Stimulated activated CD4-positive, alpha-beta T cell treated with anti-CD3 and anti-CD28 coated beads, Interleukin-1b, Interleukin-23, amount 100 ng/mL, for 24 hours (primary cell): ENCODE results near the gene KIDINS220.

Source experiments
- DNase-seq, 4 experiments: peaks; one replicate each; pipeline ENCODE4 v3.0.0-alpha.2; 2020; ENCODE audit warnings: low read depth in 4 of 4, low spot score in 1 of 4

KIDINS220 gene

DNA sequence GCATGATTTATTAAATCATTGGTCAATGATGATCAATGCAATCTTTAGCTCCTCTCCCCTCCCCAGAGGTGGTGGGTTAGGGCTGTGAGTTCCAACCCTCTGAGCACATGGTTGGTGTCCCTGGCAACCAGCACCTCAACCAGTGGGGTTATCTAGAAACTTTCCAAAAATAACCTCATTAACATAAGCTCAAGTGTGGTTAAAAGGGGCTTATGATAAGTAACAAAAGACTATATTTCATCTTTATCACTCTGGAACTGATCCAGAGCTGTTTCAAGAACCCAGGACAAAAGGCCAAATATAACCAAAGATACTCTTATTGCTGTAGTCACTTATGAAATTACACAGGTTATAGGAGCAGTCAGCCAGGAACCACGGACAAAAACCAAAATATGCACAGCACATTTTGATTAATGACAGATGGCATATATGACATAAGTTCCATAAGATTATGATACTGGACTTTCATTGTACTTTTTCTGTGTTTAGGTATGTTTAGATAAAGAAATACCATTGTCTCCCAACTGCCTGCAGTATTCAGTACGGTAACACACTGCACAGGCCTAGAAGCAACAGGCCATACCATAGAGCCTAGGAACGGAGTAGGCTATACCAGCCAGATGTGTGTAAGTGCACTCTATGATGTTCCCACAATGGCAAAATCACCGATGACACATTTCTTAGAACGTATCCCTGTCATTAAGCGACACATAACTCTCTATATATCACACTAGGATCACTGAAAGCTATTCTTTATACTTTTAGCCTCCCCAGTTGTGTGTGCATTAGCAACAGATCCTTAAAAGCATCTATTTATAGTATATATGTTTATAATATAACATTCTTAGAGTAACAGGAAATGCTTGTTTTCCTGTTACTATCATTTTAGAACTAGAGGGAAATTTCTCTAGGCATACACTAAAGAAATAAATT lies 31.9 kb downstream of the KIDINS220 start:
- no peak for DNase-seq

DNA sequence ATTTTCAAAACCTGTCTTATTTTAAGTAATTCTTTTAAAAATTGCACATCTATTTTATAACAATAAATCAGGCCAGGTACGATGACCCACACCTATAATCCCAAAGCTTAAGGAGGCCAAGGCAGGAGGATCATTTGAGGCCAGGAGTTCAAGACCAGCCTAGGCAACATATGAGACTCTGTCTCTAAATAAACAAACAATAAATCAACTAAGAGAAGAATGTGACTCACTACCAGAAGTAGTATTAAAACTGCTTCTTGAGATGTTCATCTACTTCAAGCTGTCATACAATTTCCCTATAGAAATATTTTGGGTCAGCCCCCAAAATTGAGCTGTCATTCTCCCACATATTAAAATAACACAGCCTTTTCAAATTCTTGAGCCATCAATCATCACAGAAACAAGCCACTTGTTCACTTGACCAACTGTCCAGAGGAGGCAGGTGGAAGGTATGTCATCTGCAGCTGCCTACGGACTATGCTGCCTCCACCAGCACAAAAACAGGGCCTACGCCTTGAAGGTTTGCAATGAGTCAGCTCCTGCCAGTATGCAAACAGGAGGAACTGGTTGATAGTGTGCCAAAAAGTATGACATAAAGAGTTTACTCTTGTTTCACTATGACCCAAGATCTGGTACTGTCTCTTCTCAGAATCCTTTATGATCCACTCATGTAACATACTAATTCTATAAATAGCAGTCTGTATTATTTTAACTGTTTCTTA lies 33.6 kb downstream of the KIDINS220 start:
- peak; percentile 3 to 41 (median 14) for DNase-seq

- DNase-seq, result no peak
Measured at GRCh38 chr2:8802741-8803140, 34.7 kb downstream of the KIDINS220 start.

DNA sequence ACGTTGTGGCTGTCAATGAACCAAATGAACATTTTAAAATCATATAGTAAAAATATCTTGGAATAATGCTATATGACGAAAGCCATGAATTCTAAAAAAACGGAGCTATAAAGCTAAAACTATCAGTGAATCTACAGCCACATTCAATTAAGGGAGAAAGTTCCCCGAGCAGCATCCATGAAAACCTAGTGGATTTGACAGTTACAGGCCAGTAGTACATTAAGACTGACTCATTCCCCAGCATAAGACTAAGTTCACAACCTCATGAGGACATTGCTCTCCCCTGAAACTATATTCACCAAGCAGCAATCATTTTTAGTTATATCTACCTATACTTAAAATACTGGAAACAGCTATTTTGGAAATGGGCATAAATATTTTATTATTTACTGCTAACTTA lies 36.6 kb downstream of the KIDINS220 start:
- no peak for DNase-seq

DNA sequence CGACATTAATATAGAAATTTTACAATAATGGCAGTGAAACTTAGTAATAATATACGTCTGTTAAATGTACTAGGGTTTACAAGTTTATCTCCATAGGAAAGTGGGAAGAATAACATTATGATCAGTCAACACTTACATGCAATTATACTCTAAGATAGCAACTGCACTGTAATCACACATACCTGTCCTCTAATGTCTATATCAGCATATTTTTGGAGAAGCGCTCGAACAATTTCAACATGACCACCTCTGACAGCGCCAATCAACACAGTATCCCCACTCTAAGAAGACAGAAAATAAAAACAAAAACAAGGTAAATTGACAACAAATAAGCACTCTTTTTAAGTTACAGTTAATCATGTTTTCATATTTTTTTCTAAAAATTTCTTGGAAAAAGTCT lies 37.2 kb downstream of the KIDINS220 start:
- no peak for DNase-seq

- DNase-seq, result no peak
Measured at GRCh38 chr2:8799004-8799403, 38.4 kb downstream of the KIDINS220 start.

DNA sequence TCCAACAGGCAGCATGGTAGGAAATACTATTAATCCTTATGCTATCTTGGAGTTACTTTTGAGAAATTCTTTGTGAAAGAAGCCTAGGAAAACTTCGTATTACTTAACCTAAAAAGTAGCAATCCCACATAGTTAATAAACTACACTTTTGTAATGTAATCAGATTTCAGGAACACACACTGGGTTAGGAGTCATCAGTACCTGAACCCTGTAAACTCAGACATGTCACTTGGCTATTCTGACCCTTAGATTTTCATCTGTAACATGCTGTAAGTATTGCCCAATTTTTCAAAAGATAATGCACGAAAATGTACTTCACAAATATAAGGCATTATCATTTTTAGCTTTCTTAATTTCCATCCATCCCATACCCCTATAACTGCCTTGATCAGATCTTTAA lies 39.0 kb downstream of the KIDINS220 start:
- DNase-seq, result no peak

DNA sequence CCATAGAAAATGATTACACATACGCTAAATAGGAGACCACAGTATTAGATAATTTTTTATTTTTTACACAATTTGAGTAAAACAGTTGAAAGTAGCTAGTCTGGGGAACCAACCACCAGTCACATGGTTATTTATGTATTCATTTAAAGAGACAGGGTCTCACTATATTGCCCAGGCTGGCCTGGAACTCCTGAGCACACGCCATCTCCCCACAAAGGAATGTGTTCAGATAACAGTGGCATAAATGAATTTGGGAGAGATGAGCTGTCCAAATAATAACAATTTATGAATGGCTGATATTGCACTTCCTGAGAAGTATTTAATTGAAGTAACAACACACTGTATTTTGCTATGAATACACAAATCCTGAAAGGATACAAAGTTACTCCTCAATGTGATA lies 39.7 kb downstream of the KIDINS220 start:
- no peak for DNase-seq

DNA sequence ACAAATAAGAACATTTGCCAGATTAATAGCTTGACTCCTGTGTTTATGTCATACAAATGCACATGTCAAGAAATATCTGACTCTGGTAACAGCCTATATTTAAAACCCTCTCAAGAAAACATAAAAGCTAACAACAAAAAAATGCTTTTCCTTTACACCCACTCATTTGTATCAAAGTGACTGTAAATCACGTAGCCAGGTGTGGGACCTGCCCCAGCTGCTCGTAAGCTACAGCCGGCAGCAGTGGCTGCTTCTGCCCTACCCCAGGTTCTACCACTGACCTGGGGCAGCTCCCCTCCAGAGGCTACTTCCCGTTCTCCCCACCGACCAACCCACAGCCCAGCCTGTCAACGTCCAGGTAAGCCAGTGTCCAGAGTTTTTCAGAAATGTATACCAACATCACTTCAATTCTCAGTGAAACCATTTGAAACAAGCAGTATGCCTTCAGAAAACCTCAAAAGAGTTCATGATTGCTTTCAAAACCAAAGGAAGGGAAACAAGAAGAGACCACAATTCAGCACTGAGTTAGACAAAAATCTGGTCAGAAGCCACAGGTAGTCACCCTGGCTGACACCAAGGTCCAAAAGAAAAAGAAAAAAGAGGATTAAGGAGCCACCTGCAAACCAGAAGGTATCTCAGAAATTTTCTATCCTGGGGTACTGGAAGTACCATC lies 40.4 kb downstream of the KIDINS220 start:
- no peak for DNase-seq

DNA sequence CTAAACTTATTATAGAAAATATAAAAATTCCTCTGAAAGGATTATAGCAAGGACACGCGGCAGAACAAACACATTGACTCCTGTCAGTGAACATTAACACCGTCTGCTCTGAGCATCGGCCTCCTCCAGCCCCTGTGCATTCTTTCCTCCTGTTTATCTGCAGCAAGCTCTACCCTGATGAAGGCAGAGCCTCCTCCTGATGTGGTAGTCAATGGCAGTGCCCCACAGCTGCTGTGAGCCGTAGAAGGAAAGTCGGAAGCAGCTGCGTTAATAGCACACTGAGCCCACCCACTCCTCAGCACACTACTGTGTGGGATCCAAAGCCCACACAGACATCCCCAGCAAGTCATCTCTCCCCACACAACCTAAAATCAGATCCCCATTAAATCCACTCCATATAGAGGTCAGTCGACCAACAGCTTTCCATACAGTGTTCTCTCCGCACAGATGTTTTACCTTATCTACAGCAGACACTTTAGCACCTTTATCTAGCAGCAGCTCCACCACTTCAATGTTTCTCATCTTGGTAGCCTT lies 41.0 kb downstream of the KIDINS220 start:
- no peak for DNase-seq

GRCh38 chr2:8794923-8795825 lies 42.2 kb downstream of the KIDINS220 start:
- no peak for DNase-seq

DNA sequence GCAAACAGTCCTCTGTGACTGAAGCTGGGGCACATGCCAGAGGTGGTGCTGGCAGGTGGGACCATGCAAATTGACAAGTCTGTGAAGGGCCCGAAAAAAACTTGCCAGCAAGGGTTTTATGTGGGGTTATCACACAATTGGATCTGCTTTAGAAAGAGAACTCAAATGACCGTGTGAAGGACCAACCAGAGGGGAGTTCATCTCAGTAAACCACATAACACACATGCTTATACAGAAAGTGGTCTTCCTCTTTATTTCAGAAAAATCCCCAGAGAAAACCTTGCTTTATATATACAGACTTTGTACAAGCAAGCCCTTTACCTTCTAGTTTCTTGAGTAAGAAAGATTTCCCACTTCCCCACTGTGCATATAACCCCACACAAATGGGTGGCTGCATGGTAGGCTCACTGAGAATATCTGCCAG lies 46.7 kb downstream of the KIDINS220 start:
- no peak for DNase-seq

- DNase-seq, result no peak
Measured at GRCh38 chr2:8786463-8786862, 51.0 kb downstream of the KIDINS220 start.

DNA sequence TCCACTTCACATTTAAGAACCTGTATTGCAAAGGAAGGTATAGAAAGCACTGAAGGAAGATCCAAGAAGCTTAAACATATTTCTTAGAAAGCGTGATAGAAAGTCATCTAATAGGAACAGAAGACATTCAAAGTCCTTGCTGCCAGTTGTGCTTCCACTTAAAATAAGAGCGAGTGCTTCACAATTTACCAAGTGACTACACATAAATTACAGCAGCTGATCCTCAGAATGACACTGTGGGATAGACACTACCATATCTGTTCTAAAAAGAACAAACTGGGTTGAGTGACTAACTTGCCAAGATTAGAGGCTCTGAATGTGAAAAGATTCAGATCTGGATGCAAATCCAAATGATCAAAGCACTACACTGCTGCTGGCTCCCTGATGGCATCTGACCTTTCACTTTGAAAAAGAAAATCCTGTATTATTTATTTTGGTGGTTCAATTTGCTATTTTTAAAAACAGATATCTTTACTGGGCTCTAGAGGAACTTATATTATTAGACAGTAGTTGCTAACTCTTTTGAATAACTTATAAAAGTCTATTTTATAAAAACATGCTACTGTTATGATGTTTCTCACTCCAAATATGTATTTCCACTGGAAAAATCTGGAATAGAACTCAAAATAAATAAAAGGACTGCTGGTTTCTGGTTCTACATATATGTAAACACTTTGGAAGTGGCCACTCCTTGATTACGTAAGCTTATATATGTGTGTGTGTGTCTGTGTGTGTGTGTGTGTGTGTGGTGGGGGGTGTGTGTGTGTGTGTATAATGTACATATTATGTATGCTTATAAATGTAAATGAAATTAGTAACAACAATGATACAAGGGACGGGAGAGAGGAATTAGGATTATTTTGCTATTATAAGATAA lies 57.4 kb downstream of the KIDINS220 start:
- no peak for DNase-seq

DNA sequence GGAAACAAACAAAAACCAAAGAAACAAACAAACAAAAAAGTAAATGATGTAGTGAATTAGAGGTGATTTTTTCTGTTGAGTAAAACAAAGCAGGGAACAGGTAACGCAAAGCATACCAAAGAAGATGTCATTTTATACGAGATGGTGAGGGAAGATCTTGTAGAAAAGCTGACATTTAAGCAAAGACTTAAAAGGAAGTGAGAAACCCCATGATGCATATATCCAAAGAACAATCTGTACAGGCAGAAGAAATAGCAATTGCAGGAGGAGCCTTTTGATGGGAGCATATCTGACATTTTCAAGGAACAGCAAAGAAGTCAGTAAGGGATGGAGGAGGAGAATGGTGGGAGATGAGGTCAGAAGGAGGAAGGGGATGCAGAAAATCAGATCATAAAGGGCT lies 63.0 kb downstream of the KIDINS220 start:
- DNase-seq, result no peak

DNA sequence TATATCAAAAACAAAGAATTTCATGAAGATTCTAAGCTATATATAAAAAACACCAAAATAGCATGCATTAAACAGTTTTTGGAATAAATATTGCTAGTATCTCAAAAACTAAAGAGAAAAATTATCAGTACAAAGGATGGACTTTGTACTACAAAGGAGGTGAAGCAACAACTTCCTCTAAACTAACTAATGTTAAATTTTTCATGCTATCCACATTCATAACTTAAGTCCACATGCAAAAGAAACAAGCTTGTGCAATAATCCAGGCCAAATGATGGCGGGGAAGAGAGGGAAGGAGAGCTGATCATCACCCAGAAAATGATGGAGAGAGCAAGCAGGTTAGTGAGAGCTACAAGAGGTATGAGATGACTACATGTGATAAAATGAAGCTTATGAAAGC lies 70.1 kb downstream of the KIDINS220 start:
- DNase-seq, result no peak

DNA sequence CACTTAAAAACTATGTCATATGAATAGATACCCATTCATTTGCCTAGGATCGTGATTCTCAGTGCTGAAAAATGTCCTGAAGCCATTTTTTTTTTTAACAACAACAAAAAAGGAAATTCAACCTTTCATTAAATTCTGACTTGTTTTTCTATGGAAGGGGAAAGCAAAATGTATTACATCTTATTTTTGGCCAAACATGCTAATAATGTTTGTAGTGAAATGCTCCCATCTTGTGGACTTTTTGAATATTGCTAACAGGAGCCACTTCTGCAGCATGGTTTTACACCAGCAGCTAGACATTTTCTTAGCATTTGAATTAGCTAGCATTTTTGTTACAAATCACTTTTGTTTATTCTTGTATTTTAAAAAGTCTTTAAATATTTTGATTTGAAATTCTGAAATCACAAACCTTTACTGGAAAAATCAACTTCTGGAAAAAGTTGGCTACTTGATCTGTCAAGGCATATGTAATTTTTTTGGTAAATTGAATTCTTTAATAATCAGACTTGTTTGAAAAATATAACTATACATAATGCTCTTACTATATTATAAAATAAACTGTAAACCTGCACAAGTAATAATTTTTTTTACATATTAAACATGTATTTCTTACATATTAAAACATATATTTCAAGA lies 75.8 kb downstream of the KIDINS220 start:
- DNase-seq, result no peak

- no peak for DNase-seq
Measured at GRCh38 chr2:8756716-8757115, 80.7 kb downstream of the KIDINS220 start.

DNA sequence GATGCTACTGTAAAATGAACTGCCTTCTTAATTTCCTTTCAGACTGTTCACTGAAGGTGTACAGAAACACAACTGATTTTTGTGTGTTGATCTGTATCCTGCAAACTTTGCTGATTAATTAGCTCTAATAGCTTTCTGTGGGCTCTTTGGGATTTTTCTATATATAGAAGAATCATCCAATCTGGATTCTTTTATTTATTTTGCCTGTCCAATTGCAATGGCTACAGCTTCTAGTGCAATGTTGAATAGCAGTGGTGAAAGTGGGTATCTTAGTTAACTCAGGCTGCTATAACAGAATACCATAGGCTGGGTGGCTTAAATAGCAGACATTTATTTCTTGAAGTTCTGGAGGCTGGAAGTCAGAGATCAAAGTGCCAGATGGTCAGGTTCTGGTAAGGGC lies 81.2 kb downstream of the KIDINS220 start:
- DNase-seq, result no peak
